Spleen (tissue), 7 donors: ENCODE data around the gene MKLN1.

Experiments
- POLR2A ChIP-seq, 3 donors: fragments of 450-650 bp; IDR thresholded peaks; one replicate each; pipeline ENCODE4 v1.5.1; 2017; ENCODE audit warnings: antibody characterized with exemption in 3 of 3, mild to moderate bottlenecking in 1 of 3
- POLR2AphosphoS5 ChIP-seq, 3 donors: sonication (generic); formaldehyde crosslinking; IDR thresholded peaks; one replicate each; pipeline ENCODE4 v1.5.1; 2017; ENCODE audit warnings: antibody characterized with exemption in 3 of 3
- TF ChIP-seq, protein P1 (sequence below), 11 experiments: fragments of 200-600 bp in 7 of 11; fragments of 450-650 bp in 4 of 11; sonication (generic) in 4 of 11; IDR thresholded peaks in 8 of 11; conservative IDR thresholded peaks in 3 of 11; 1 replicate in 7 of 11; 2 replicates in 4 of 11; pipeline versions ENCODE4 v1.4.0 to v1.8.0; 2016 to 2021; ENCODE audit warnings: antibody characterized with exemption in 11 of 11, inconsistent platforms in 4 of 11, mild to moderate bottlenecking in 1 of 11
- donor health status: DM: no; HTN: no; CAD: no; lungs with moderate emphysema.
- donor health status: DM: no; HTN: no; CAD: no.
- donor health status: DM: no; HTN: no; CAD: no.

DNA sequence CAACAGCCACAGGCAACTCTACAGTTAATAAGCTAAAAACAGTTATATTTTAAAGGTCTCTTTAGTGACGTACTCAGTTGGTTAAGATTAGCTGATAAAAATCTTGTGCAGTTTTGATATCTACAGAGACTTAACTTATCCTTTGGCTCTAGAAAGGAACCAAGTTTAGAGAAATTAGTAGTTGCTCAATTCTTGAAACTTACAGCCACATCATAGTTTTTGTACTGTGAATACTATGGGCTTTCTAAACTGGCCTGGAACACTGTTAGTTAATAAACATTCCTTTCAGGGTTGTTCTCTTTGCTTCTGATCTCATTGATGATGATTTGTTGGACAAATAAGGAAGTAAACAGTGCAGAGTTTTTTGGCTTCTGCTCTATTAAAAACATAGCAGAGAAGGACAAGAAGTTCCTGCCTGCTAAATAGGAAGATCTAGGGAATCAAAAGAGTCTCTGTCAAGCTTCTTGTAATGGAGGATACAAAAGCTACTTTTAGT is 73.1 kb downstream of the MKLN1 start:
- TF ChIP-seq, protein P1, sequence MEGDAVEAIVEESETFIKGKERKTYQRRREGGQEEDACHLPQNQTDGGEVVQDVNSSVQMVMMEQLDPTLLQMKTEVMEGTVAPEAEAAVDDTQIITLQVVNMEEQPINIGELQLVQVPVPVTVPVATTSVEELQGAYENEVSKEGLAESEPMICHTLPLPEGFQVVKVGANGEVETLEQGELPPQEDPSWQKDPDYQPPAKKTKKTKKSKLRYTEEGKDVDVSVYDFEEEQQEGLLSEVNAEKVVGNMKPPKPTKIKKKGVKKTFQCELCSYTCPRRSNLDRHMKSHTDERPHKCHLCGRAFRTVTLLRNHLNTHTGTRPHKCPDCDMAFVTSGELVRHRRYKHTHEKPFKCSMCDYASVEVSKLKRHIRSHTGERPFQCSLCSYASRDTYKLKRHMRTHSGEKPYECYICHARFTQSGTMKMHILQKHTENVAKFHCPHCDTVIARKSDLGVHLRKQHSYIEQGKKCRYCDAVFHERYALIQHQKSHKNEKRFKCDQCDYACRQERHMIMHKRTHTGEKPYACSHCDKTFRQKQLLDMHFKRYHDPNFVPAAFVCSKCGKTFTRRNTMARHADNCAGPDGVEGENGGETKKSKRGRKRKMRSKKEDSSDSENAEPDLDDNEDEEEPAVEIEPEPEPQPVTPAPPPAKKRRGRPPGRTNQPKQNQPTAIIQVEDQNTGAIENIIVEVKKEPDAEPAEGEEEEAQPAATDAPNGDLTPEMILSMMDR (IDR thresholded peaks at IDR 0.05 in 8 of 11, conservative IDR thresholded peaks at IDR 0.05 in 3 of 11): no peak
- no peak for TF ChIP-seq POLR2A (IDR thresholded peaks at IDR 0.05)
- TF ChIP-seq POLR2AphosphoS5 (IDR thresholded peaks at IDR 0.05): no peak
